Fibroblast of the conjunctiva (primary cell): ENCODE results near the gene TNFRSF14.

Experiments
- DNase-seq: peaks from one replicate; pipeline ENCODE4 v3.0.0-alpha.2; 2010; ENCODE audit warnings: low read depth

The TNFRSF14 gene

GRCh38 chr1:2523191-2523890 is 32.8 kb upstream of the TNFRSF14 start:
- DNase-seq, result no peak

- no peak for DNase-seq
Measured at GRCh38 chr1:2523891-2524609, 32.1 kb upstream of the TNFRSF14 start.

- no peak for DNase-seq
Measured at GRCh38 chr1:2525572-2525919, 30.6 kb upstream of the TNFRSF14 start.

- peak; percentile 85 for DNase-seq
Measured at GRCh38 chr1:2525920-2526823, 30.0 kb upstream of the TNFRSF14 start, which contains the start of gene PANK4. Gene PANK4, minus strand, starts transcription at chr1:2526596. Its CDS starts 9 bp downstream, at chr1:2526587.

GRCh38 chr1:2526824-2527555 is 29.2 kb upstream of the TNFRSF14 start:
- peak; percentile 9 for DNase-seq

- DNase-seq, result no peak
Measured at GRCh38 chr1:2527556-2527860, 28.7 kb upstream of the TNFRSF14 start.

GRCh38 chr1:2528016-2528415 is 28.2 kb upstream of the TNFRSF14 start:
- no peak for DNase-seq

GRCh38 chr1:2528611-2528965 is 27.6 kb upstream of the TNFRSF14 start:
- DNase-seq, result no peak

GRCh38 chr1:2528966-2529783 is 27.0 kb upstream of the TNFRSF14 start:
- DNase-seq, result no peak

- no peak for DNase-seq
Measured at GRCh38 chr1:2529784-2530512, 26.2 kb upstream of the TNFRSF14 start, which contains the start of gene HES5. Gene HES5, minus strand, starts transcription at chr1:2530263. Its CDS starts 99 bp downstream, at chr1:2530164.

GRCh38 chr1:2530513-2531361 is 25.4 kb upstream of the TNFRSF14 start:
- DNase-seq, result no peak

GRCh38 chr1:2532485-2533160 is 23.5 kb upstream of the TNFRSF14 start:
- DNase-seq, result no peak

- DNase-seq, result no peak
Measured at GRCh38 chr1:2533365-2533764, 22.8 kb upstream of the TNFRSF14 start.

- no peak for DNase-seq
Measured at GRCh38 chr1:2534315-2534686, 21.9 kb upstream of the TNFRSF14 start.

GRCh38 chr1:2534687-2535441 is 21.3 kb upstream of the TNFRSF14 start:
- DNase-seq, result peak; percentile 10

- no peak for DNase-seq
Measured at GRCh38 chr1:2535455-2535854, 20.7 kb upstream of the TNFRSF14 start.

GRCh38 chr1:2535981-2536380 is 20.2 kb upstream of the TNFRSF14 start:
- no peak for DNase-seq

GRCh38 chr1:2537784-2538115 is 18.4 kb upstream of the TNFRSF14 start:
- no peak for DNase-seq
